ENCODE measurements around the gene CSNK1G3. TPM values are rescaled to one million over a fixed set of nuclear protein-coding genes. Genes with fewer than 3 reads are reported as not detected.

Gene CSNK1G3
- total RNA-seq, 3 donors from 2014 or later, result 53.3 to 72.0 (median 69.1) TPM

GRCh38 chr5:123639244-123639643 is 127.3 kb downstream of the CSNK1G3 start:
- H3K9me3 ChIP-seq, result no peaks in the 10 kb centered on the region
- H3K4me3 ChIP-seq, result no peak overlapping the region
- intact Hi-C loops (cut with DNase I, micrococcal nuclease), result no loop called here
- TF ChIP-seq CTCF (IDR thresholded peaks at IDR 0.05), result no peak
- ATAC-seq (no peak), DNase-seq (no peak)
- H3K4me1 ChIP-seq (ENCODE audit: low read depth), result no peaks in the 10 kb centered on the region
- no peaks in the 10 kb centered on the region for H3K36me3 ChIP-seq (ENCODE audit: low read depth)

GRCh38 chr5:123645024-123645603 is 133.1 kb downstream of the CSNK1G3 start:
- peak; percentile 65 for ATAC-seq
- Histone ChIP-seq H3K9me3 (no peaks in the 10 kb centered on the region), H3K4me1 (ENCODE audit: low read depth) (peaks cover 4% of the 10 kb centered on the region), H3K36me3 (ENCODE audit: low read depth) (no peaks in the 10 kb centered on the region), H3K4me3 (no peak overlapping the region)
- intact Hi-C loops (cut with DNase I, micrococcal nuclease), result no loop called here
- peak in 1 of 3 donors; percentile 6 for DNase-seq
- TF ChIP-seq CTCF (IDR thresholded peaks at IDR 0.05), result no peak

GRCh38 chr5:123647066-123647465 is 135.1 kb downstream of the CSNK1G3 start:
- ATAC-seq, result no peak
- TF ChIP-seq CTCF (IDR thresholded peaks at IDR 0.05), result no peak

GRCh38 chr5:123651234-123651633 is 139.3 kb downstream of the CSNK1G3 start:
- intact Hi-C loops (cut with DNase I, micrococcal nuclease), result no loop called here
- Histone ChIP-seq H3K4me1 (ENCODE audit: low read depth) (no peaks in the 10 kb centered on the region), H3K4me3 (no peak overlapping the region), H3K9me3 (no peaks in the 10 kb centered on the region), H3K36me3 (ENCODE audit: low read depth) (no peaks in the 10 kb centered on the region)
- ATAC-seq (no peak), DNase-seq (no peak)
- TF ChIP-seq CTCF (IDR thresholded peaks at IDR 0.05), result no peak

More at GRCh38 chr5:123647066-123647465, 135.1 kb downstream of the CSNK1G3 start:
- Histone ChIP-seq H3K9me3 (no peaks in the 10 kb centered on the region), H3K4me3 (no peak overlapping the region), H3K36me3 (ENCODE audit: low read depth) (no peaks in the 10 kb centered on the region), H3K4me1 (ENCODE audit: low read depth) (peaks cover 4% of the 10 kb centered on the region)
- no peak for DNase-seq
- intact Hi-C loops (cut with DNase I, micrococcal nuclease), result no loop called here

GRCh38 chr5:123659011-123659410 is 147.0 kb downstream of the CSNK1G3 start:
- ATAC-seq, result no peak
- no peak for TF ChIP-seq CTCF (IDR thresholded peaks at IDR 0.05)
- Histone ChIP-seq H3K9me3 (no peaks in the 10 kb centered on the region), H3K4me1 (ENCODE audit: low read depth) (no peaks in the 10 kb centered on the region), H3K4me3 (no peak overlapping the region), H3K36me3 (ENCODE audit: low read depth) (no peaks in the 10 kb centered on the region)
- intact Hi-C loops (cut with DNase I, micrococcal nuclease), result no loop called here
- DNase-seq, result no peak

- no peak overlapping the region for H3K4me3 ChIP-seq
- H3K9me3 ChIP-seq, result peaks cover 4% of the 10 kb centered on the region
- ATAC-seq (no peak), DNase-seq (no peak)
- intact Hi-C loops (cut with DNase I, micrococcal nuclease), result no loop called here
- no peaks in the 10 kb centered on the region for H3K36me3 ChIP-seq (ENCODE audit: low read depth)
- H3K4me1 ChIP-seq (ENCODE audit: low read depth), result no peaks in the 10 kb centered on the region
- no peak for TF ChIP-seq CTCF (IDR thresholded peaks at IDR 0.05)
Measured at GRCh38 chr5:123659495-123659894, 147.5 kb downstream of the CSNK1G3 start.
